GM21825 (cell line): ENCODE data around the gene DGKD.

ENCODE experiments used
- ATAC-seq: cut with Tn5 transposase; IDR thresholded peaks from one replicate; pipeline ENCODE4 v1.9.1; 2021; ENCODE audit warnings: mild to moderate bottlenecking, moderate library complexity; ENCODE audit not compliant: unreplicated experiment

DGKD gene

GRCh38 chr2:233489666-233490065, 135.4 kb downstream of the DGKD start:
- ATAC-seq: no peak

GRCh38 chr2:233490831-233491230, 136.5 kb downstream of the DGKD start:
- no peak for ATAC-seq

GRCh38 chr2:233491326-233491725, 137.0 kb downstream of the DGKD start:
- no peak for ATAC-seq

DNA sequence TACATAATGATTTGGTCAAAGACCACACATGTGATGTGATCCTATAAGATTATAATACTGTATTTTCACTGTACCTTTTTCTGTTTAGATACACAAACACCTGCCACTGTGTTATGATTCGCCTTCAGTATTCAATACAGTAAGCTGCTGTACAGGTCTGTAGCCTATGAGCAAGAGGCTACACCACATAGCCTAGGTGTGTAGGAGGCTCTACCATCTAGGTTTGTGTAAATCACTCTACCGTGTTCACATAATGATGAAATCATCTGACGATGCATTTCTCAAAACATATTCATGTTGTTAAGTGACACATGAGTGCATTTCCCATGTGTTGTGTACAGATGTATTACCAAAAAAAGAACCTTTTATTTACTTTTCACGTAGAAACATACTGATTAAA, 137.8 kb downstream of the DGKD start:
- no peak for ATAC-seq

- ATAC-seq: no peak
Measured at GRCh38 chr2:233492751-233493150, 138.5 kb downstream of the DGKD start.

DNA sequence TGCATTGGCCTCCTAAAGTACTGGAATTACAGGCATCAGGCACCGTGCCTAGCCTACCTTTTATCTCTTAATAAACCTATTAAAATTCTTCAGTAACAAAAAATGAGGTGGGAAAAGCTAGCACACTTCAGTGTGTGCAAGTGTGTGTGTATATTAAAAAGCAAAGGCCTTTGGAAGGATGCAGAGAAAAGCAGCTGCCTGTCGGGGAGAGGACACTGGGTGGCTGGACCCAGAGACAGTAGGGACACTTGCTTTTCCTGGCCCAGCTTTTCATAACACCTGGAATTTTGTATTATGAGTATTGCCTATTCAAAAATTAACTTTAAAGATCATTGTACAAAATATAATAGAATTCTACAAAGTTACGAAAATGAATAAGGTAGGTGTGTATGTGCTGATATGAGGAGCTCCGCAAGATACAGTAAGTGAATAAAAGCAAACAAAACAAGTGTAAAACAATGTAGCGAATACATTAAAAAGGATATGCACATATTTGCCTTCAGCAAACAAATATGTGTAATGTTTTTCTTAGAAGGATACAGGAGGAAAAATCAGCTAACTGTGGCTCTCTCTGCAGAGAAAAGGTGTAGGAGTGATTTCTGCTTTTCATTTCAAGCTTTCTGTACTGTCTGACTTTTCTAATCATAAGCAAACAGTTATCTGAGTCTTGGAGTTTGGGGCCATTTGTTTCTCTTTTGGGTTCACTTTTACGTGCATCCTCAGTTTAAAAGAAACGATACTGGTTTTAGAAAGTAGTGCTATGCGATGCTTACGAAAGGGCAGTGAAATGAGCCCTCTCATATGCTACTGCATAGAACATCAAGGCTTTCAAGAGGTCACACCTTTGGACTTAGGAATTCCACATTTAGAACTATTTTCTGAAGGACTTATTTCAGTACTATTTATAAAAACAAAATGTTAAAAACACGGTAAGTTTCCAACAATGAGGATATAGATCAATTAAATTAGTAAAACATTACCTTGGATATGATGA, 141.5 kb downstream of the DGKD start:
- no peak for ATAC-seq

- no peak for ATAC-seq
Measured at GRCh38 chr2:233497692-233498091, 143.4 kb downstream of the DGKD start.

DNA sequence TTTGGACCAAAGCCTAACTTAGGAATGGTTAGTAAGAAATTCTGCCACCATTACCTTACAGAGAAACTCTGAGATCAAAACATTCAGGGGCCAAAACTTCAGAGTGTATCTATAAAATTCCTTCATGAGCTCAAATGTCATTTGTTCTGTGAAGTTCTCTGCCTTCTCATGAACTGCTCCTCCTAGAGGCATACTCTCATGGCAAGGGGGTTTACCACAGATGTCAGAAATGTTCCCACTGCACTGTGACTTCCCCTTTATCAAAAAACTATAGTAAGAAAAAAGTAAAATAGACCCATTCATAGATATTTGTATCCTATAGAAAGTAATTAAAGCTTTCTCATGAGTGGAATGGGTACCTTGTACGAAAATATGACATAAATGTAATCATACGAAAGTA, 143.8 kb downstream of the DGKD start:
- no peak for ATAC-seq

GRCh38 chr2:233499928-233500327, 145.6 kb downstream of the DGKD start:
- no peak for ATAC-seq

DNA sequence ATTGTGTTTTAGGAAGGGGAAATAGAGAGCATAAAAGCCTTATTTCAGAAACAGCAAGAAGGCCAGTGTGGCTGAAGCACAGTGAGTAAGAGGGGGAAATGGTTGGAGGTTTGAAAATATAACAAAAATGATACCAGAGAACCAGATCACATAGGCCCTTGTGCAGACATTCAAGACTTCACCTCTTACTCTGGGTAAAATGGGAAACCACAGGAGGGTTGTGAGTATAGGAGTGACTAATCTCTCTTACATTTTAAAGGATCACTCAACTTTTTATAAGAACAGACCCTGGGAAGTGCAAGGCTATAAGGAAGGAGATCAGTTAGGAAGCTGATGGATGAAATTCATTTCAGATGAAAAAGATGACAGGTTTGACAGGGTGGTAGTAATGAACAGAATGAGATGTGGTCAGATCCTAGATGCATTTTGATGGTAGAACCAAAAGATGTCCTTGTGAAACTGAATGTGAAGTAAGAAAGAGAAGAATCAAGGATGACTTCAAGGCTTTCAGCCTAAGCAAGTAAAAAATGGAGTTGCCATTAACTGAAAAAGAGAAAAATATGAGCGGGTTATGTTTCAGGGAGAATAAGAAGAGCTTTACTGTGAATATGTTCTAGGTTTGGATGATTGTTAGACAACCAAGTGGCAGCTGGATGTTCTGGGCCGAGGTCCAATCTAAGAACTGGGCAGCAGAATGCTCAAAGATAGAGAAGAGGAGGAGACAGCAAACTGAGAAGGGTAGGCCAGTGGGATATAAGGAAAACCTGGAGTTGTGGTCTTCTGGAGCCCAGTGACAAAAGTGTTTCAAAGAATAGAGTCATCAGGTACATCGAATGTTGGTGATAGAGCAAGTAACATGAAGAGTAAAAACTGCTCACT, 147.1 kb downstream of the DGKD start:
- ATAC-seq: no peak

DNA sequence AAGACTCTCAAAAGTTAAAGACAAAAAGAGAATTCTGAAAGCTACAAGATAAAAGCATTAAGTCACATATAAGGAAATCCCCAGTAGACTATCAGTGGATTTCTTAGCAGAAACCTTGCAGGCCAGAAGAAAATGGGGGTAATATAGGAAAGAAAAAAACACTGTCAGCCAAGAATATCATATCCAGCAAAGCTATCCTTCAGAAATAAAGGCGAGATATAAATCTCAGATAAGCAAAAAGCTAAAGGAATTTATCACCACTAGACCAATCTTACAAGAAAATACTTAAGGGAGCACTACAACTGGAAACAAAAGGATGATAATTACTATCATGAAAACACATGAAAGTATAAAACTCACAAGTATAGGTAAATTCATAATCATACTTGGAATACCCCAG, 149.2 kb downstream of the DGKD start:
- no peak for ATAC-seq

DNA sequence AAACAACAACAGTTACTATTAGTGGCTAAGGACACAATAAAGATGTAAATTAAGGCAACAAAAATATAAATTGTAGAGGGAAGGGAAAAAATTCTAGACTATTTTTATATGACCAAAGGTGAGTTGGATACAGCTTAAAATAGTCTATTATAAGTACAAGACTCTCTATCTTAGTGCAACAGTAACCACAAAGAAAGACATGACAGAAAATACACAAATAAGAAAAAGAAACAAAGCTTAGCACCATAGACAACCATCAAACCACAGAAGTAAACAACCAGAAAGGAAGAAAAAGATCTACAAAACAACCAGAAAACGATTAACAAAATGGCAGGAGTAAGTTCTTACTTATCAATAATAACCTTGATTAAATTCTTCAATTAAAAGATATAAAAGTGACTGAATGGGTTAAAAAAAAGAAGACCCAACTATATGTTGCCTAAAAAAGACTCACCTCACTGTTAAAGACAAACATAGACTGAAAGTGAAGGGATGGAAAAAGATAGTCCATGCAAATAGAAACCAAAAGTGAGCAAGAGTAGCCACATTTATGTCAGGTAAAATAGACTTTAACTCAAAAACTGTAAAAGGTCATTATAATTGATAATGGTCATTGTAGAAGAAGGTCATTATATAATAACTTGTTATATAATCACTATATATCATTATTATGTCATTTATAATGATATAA, 149.8 kb downstream of the DGKD start:
- ATAC-seq: no peak

DNA sequence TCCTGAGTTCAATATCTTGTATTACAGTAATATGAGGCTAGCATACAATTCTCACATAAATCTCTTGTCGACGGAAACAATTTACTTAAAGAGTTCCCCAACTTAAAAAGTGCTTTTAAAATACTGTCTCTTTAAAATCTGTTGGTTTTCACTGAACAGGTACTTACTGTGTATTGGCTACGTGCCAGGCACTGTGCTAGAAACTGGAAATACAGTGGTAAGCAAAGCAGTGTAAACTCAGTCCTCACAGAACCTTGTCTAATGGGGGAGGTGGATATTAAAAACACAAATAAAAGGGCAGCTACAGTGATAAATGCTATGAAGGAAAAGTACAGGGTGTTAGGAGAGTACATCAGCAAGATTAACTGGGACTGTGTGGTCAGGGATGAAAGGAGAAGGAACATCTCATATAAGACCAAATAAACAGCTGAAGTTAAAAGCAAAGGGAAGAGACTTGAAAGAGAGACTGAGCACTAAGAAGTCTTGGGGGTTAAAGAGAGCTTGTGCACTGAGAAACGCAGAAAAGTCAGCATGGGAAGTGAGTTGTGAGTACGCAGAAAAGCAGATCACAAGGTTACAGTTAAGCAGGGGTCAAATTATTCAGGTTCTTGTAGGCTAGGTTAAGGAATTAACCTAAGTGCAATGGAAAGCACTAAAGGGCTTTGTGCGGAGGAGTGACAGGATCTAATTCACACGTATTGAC, 159.8 kb downstream of the DGKD start:
- ATAC-seq: no peak

DNA sequence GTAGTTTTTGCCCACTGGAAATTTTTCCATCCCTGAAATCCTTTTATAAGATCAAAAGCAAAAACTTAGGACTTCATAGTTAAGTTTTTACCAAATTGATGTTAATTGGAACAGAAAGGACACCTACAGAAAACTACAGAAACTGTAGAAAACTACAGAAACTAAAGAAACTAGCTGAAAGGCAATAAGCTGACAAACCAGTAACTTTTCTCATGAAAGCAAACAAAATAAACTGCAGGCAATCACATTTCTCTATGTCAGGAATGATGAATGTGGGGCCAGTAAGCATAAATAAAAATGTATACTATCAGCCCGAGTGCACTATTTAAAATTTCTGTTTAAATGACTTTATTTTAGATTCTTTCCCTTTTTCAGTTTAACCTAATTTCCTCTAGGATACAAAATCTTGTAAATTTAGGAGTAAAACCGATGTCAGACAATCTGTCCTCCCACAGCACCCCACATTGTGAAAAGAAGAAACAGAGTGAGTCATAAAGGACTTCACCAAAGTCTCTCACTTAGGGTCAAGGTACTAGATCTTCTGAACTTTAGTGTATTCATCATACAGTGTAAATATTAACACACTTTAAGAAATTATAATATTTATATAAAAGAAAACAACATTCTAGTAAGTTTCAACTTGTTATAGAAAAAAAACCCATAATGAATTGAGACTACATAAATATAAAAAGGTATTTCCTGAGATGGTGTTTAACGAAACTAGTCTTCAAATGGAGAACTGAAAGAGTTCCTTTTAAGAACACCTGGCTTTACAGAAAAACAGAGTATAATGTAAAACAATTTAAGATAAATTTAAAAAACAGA, 165.7 kb downstream of the DGKD start:
- ATAC-seq: peak; percentile 93
